ENCODE results near the gene NUDCD3.
"Not testable (repeated sequence)": the region's sequence is repeated elsewhere in the genome, so short reads cannot be mapped to it uniquely, and the experiment has no call there.

Gene NUDCD3

DNA sequence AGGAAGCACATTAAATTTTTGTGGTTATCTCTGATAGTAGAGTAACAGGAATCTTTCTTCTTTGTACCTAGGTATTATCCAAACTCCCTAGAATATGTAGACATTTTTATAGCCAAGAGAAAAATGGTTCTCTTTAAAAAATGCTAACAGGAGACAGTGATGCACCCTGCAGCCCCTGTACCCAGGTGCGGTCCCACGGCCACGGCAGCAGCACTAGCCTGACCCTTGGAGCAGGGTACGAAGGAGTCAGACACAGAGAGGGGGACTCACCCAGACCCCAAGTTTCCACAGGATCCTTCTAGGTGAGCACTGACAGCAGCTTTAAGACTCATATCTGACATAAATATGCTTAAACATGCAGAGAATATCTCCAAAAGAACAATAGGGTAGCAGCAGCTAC, 60.4 kb downstream of the NUDCD3 start:
- H3K27ac ChIP-seq: no peak overlapping the region
- no peak for TF ChIP-seq CTCF (IDR thresholded peaks at IDR 0.05)
- TF ChIP-seq ZFX (IDR thresholded peaks at IDR 0.05; ENCODE audit: borderline replicate concordance): no peak

- not testable (repeated sequence) for H3K27ac ChIP-seq
Measured at GRCh38 chr7:44424762-44425161, 65.7 kb downstream of the NUDCD3 start.

DNA sequence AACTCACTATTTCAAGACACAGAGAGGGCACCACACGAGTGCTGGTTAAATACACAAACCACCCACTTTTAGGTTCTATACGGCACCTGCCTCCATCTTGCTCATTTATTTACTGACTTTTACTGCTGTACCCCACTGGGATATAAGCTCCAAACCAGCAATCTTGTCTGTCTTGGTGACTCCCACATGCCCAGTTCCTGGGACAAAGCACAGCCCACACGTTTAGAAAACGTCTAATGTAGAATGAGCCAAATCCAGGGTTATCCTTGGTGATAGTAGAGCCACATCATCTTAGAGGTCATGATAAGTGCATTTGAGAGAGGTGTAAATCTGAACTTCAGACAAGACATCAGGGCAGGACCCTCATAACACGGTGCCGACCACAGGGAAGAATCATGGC, 73.5 kb downstream of the NUDCD3 start:
- no peak overlapping the region for H3K27ac ChIP-seq
- no peak for TF ChIP-seq CTCF (IDR thresholded peaks at IDR 0.05)
- no peak for TF ChIP-seq ZFX (IDR thresholded peaks at IDR 0.05; ENCODE audit: borderline replicate concordance)

DNA sequence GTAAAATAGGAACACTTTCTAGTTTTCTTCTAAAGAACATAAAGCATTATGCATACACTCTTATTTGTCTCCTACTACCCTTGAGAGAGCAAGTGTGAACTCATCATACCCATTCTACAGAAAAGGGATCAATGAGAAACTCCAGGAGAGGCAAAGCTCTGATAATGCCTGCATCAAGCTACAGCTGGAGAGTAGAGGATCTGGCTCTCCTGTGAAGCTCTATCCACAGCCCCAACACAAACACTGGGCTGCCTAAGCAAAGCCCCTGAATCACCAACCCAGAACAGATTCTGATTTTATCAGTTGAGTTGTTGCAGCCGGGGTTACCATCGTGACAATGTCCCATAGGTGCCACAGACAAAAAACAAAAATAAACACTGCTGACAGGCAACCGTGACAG, 74.9 kb downstream of the NUDCD3 start:
- no peak for TF ChIP-seq CTCF (IDR thresholded peaks at IDR 0.05)
- no peak overlapping the region for H3K27ac ChIP-seq

GRCh38 chr7:44415047-44415446, 75.4 kb downstream of the NUDCD3 start:
- no peak for TF ChIP-seq ZFX (IDR thresholded peaks at IDR 0.05; ENCODE audit: borderline replicate concordance)
- no peak for TF ChIP-seq CTCF (IDR thresholded peaks at IDR 0.05)
- H3K27ac ChIP-seq: no peak overlapping the region

GRCh38 chr7:44411306-44411705, 79.2 kb downstream of the NUDCD3 start:
- no peak for TF ChIP-seq ZFX (IDR thresholded peaks at IDR 0.05; ENCODE audit: borderline replicate concordance)
- TF ChIP-seq CTCF (IDR thresholded peaks at IDR 0.05): no peak
- no peak overlapping the region for H3K27ac ChIP-seq

GRCh38 chr7:44408596-44408995, 81.9 kb downstream of the NUDCD3 start:
- no peak overlapping the region for H3K27ac ChIP-seq
- no peak for TF ChIP-seq CTCF (IDR thresholded peaks at IDR 0.05)
- TF ChIP-seq ZFX (IDR thresholded peaks at IDR 0.05; ENCODE audit: borderline replicate concordance): no peak

GRCh38 chr7:44403775-44404174, 86.7 kb downstream of the NUDCD3 start:
- TF ChIP-seq ZFX (IDR thresholded peaks at IDR 0.05; ENCODE audit: borderline replicate concordance): no peak
- TF ChIP-seq CTCF (IDR thresholded peaks at IDR 0.05): no peak

More at GRCh38 chr7:44403775-44404174, 86.7 kb downstream of the NUDCD3 start:
- no peak overlapping the region for H3K27ac ChIP-seq
